Right atrium auricular region (tissue), 2 donors: ENCODE data around the gene LCT. TPM values are rescaled to one million over a fixed set of nuclear protein-coding genes. Genes with fewer than 3 reads are reported as not detected.

Experiments used
- DNase-seq: peaks from one replicate; pipeline ENCODE4 v3.0.0-alpha.2; 2019; ENCODE audit warnings: low spot score
- H3K27ac ChIP-seq, 2 donors: fragments of 200-600 bp; sonication (generic); 1 replicate in 1 of 2; 2 replicates in 1 of 2; pipeline ENCODE4 v1.5.1; 2016 to 2019
- H3K27me3 ChIP-seq, 2 donors: fragments of 200-600 bp; sonication (generic); one replicate each; pipeline versions ENCODE4 v1.5.1 to v1.6.0; 2017 to 2019
- H3K36me3 ChIP-seq: fragments of 200-600 bp; sonication (generic); one replicate; pipeline ENCODE4 v1.5.1; 2016
- H3K4me1 ChIP-seq, 2 donors: fragments of 200-600 bp; sonication (generic); one replicate each; pipeline versions ENCODE4 v1.5.1 to v1.6.0; 2017 to 2019
- H3K4me3 ChIP-seq, 2 donors: fragments of 200-600 bp; sonication (generic); 1 replicate in 1 of 2; 2 replicates in 1 of 2; pipeline ENCODE4 v1.5.1; 2017 to 2019; ENCODE audit warnings: mild to moderate bottlenecking in 1 of 2, moderate library complexity in 1 of 2
- H3K9me3 ChIP-seq, 2 donors: fragments of 200-600 bp; sonication (generic); one replicate each; pipeline ENCODE4 v1.5.1; 2019
- total RNA-seq, 2 donors: library from RNA; depleted of rRNA; stranded (reverse); fragments of >200 nt; gene quantifications; one replicate each; pipeline ENCODE4 v1.1.0, GENCODE V29; 2016
- TF ChIP-seq, protein P1 (sequence below), 2 donors: fragments of 200-600 bp; sonication (generic); IDR thresholded peaks; one replicate each; pipeline ENCODE4 v1.5.1; 2019; ENCODE audit warnings: antibody characterized with exemption in 2 of 2

Gene LCT
- total RNA-seq, 2 donors from 2014 or later, result not detected

DNA sequence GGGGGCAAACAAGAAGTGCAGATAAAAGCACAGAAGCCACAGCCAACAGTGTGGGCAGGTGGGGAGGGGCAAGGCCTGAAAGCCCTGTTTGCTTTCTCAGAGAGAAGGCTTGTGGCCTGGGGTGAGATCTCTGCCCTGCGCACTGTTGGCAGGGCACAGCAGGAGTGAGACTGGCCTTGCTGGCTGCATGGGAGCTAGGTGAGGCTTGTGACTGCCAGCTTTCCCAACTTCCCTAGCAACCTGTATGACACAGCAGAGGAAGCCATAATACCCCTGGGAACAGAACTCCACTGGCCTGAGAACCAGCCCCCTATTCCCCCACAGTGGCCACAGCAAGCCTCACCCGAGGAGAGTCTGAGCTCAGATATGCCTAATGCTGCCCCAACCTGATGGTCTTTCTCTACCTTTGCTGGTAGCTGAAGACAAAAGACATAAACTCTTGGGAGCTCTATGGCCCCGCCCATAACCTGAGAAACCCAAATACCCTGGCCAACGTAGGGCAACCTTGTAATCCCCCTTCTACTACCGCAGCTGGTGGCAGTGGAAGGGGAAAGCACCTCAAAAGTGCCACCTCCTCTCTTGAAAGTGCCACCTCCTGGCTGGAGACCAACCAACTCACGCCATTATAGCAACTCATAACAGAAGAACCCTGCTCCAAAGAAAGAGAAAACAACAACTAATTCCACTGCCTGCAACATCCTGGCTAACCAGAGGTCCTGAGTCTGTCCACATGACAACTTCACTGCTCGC is 44.4 kb downstream of the LCT start:
- TF ChIP-seq, protein P1, sequence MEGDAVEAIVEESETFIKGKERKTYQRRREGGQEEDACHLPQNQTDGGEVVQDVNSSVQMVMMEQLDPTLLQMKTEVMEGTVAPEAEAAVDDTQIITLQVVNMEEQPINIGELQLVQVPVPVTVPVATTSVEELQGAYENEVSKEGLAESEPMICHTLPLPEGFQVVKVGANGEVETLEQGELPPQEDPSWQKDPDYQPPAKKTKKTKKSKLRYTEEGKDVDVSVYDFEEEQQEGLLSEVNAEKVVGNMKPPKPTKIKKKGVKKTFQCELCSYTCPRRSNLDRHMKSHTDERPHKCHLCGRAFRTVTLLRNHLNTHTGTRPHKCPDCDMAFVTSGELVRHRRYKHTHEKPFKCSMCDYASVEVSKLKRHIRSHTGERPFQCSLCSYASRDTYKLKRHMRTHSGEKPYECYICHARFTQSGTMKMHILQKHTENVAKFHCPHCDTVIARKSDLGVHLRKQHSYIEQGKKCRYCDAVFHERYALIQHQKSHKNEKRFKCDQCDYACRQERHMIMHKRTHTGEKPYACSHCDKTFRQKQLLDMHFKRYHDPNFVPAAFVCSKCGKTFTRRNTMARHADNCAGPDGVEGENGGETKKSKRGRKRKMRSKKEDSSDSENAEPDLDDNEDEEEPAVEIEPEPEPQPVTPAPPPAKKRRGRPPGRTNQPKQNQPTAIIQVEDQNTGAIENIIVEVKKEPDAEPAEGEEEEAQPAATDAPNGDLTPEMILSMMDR (IDR thresholded peaks at IDR 0.05), result no peak
- Histone ChIP-seq H3K27ac (no peak overlapping the region), H3K4me1 (peaks cover 0 to 4% of the 10 kb centered on the region in 2 donors), H3K36me3 (no peaks in the 10 kb centered on the region), H3K4me3 (no peak overlapping the region), H3K27me3 (no peaks in the 10 kb centered on the region), H3K9me3 (no peaks in the 10 kb centered on the region)
- no peak for DNase-seq

DNA sequence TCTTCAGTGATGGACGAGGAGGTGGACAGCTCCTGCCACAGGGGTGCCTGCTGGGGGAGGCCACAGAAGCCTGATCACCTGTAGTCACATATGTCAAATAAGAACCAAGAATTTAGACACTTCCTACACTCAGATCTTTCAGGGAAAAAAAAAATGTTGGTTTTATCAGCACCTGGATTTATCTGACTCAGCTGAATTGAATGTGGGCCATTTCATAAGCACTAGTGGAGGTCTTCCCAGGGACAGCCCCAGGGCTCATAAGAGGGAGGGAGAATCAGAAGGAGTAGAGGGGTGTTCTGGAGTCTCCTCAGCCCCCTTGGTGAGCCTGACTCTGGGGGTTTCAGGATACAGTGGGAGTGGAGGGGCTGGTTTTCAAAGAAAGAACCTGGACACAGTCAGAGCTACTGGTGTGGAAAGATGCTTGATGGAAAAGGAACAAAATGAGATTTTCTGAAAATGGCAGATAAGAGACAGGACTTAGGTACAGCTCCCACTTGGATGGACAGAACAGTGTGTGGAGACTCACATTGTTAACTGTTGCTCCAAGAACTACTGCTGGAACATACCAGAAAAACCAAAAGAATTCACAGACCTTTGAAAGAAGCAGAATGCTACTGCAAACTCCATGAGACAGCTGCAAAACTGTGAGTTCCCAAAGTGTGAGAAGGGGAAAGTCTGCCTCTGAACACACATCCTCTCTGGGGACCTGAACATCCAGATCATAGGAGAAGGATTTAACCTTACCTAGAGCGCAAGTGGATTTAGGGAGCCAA is 45.4 kb downstream of the LCT start:
- Histone ChIP-seq H3K36me3 (no peaks in the 10 kb centered on the region), H3K27ac (no peak overlapping the region), H3K4me3 (no peak overlapping the region), H3K4me1 (no peaks in the 10 kb centered on the region), H3K9me3 (no peaks in the 10 kb centered on the region), H3K27me3 (no peaks in the 10 kb centered on the region)
- DNase-seq, result no peak
- TF ChIP-seq, protein P1 (IDR thresholded peaks at IDR 0.05), result no peak

DNA sequence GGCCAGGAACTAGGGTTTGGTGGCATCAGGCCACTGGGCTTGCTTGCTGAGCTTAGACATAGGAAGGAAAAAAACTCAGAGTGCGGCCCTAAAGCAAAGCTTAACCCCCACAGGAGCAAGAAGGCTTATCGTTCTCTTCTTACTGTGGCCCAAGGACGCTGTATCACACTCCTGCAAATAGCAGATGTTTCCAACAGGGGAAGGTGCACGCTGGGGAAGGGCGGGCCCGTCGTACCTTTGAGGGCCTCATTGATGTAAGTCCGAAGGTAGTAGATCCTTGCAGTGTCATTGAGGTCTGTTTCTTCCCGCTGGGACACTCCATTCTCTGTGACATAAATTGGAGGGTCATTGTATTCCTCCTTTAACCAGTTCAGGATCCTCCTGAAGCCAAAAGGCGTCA is 46.6 kb downstream of the LCT start:
- Histone ChIP-seq H3K36me3 (peaks cover under 1% of the 10 kb centered on the region), H3K27ac (no peak overlapping the region), H3K27me3 (no peaks in the 10 kb centered on the region), H3K4me3 (no peak overlapping the region), H3K9me3 (no peaks in the 10 kb centered on the region), H3K4me1 (no peaks in the 10 kb centered on the region)
- TF ChIP-seq, protein P1 (IDR thresholded peaks at IDR 0.05), result no peak
- no peak for DNase-seq

DNA sequence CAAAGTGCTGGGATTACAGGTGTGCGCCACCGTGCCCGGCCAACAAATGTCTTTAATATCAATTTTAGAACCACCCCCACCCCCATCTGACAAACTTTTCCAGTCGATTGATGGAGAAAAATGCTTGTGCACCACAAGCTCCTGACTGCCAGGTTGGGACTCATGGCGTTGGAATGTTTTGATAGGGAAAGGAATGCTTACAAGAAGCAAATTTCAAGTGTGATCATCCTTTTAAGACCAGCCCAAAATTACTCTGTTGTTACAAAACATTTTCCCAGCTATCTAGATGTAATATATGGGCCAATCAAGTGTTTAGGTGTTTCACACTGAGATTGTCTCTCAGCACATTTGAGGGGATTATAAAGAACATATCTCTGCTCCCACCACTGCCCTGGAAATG is 50.2 kb downstream of the LCT start:
- no peak for DNase-seq
- TF ChIP-seq, protein P1 (IDR thresholded peaks at IDR 0.05), result no peak
- H3K4me3 ChIP-seq, result no peak overlapping the region
- H3K36me3 ChIP-seq, result peaks cover 36% of the 10 kb centered on the region
- H3K9me3 ChIP-seq, result no peaks in the 10 kb centered on the region
- no peaks in the 10 kb centered on the region for H3K4me1 ChIP-seq
- no peak overlapping the region for H3K27ac ChIP-seq
- no peaks in the 10 kb centered on the region for H3K27me3 ChIP-seq

DNA sequence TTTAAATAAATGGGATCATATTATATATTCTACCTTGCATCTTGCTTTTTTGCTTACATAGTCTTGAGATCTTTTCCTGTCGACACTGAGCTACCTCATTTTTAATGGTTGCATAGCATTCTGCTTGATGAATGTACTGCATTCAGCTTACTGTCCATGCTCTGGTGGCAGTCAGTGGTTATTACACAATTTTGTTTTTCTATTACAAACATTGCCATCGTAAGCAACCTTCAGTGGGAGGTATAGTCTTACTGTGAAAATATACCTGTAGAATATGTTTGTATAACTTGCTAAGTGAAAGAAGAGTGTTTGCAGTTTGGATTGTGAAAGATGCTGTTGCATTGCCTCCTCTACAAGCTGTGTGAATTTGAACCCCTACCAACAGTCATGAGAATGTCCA is 52.0 kb downstream of the LCT start:
- H3K27ac ChIP-seq, result no peak overlapping the region
- no peaks in the 10 kb centered on the region for H3K4me1 ChIP-seq
- DNase-seq, result no peak
- H3K9me3 ChIP-seq, result no peaks in the 10 kb centered on the region
- TF ChIP-seq, protein P1 (IDR thresholded peaks at IDR 0.05), result no peak
- H3K4me3 ChIP-seq, result no peak overlapping the region
- peaks cover 54% of the 10 kb centered on the region for H3K36me3 ChIP-seq
- H3K27me3 ChIP-seq, result no peaks in the 10 kb centered on the region
